NCI-H524 treated with DMSO at 0.1 percent for 48 hours (cell line): Measurements from ENCODE around the gene SLC12A8.
"Not testable (repeated sequence)": the region's sequence is repeated elsewhere in the genome, so short reads cannot be mapped to it uniquely, and the experiment has no call there.

Experiments used
- DNase-seq: peaks from one replicate; lab custom pipeline; 2025; lab: John Stamatoyannopoulos, UW

SLC12A8 gene

DNA sequence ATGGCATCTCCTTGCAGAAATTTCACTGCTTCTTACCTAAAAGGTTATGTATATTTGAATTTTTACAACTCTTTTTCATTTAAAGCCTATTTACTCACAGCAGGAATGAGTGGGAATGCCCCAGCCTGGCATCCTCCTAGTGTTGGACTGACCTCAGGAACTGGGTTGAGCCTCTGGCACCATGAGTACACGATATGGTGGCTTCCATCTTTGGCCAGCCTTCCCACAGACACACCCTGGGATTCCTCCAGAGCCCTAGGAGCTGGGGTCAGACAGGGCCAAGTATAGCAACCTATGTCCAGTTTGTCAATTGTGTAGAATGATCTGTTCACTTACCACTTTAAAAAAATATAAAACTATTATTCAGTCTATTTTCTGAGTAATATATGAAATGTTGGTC lies 99.6 kb downstream of the SLC12A8 start:
- DNase-seq = no peak

- DNase-seq = no peak
Observed at GRCh38 chr3:125110876-125111480, 101.6 kb downstream of the SLC12A8 start.

DNA sequence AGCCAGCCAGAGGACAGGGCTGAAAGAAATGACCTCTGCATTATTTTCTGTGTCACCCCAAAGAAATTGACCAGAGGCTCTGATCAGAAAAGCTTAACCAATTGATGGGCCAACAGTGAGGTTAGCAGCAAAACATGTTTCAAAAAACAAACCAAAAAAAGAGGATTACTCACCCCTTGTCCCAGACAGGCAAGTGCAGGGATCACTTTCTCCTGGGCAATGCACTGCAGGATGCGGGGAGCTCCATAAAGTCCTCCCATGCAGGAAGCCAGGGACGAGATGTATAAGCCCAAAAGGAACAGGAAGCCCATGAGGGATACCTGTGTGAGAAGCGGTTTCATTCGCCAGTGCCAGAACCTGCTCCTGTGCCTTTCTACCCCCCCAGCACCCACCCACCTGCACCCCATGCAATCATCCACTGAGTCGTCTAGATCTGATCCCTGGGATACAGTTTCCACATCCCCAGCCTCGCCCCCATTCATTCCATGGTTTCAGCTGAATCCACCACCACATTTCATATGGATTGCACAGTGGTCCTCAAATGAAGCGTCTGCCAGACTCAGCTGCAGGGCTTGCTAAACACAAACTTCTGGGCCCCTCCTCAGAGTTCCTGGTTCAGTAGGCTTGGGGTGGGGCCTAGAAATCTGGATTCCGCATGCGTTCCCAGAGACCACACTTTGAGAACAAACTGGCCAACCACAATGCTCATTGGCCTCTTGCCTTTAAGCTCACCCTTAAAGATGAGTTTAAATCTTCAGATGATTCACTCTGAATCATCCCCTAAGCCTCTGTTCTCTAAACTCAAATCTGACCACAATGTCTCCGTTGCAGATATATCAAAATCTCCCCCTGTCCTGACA lies 102.3 kb downstream of the SLC12A8 start:
- no peak for DNase-seq

GRCh38 chr3:125109536-125109925 lies 103.0 kb downstream of the SLC12A8 start:
- no peak for DNase-seq

DNA sequence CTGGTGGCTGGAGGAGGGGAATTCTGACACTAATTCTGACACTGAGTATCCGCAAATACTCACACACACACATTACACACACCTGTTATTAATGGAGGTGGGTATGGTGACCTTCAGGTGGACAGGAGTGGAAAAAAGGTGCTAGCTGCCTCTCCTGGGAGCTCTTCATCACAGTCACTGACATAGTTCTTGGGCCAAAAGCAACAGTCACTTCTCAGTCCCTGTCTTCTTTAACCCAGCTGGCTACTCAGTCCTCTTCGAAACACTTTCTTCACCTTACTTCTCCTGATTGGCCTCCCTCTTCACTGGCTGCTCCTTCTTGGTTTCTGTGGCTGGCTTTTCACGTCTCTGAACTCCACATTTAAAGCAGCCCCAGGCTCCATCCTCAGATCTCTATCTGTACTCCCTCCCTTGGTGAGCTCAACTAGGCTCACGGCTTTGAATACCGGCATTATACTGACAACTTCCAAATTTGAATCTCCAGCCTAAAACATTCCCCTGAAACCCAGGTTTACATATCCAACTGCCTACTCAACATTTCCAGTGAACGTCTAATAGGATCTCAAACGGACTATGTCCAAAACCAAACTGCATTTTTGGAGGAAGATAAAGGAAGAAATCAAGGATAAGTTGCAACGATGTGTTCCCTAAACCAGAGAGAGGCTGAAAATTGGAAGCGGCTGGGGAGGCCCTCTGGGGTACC lies 103.6 kb downstream of the SLC12A8 start:
- DNase-seq = no peak

GRCh38 chr3:125107861-125108567 lies 104.5 kb downstream of the SLC12A8 start:
- DNase-seq = no peak

- no peak for DNase-seq
Observed at GRCh38 chr3:125107363-125107762, 105.2 kb downstream of the SLC12A8 start.

DNA sequence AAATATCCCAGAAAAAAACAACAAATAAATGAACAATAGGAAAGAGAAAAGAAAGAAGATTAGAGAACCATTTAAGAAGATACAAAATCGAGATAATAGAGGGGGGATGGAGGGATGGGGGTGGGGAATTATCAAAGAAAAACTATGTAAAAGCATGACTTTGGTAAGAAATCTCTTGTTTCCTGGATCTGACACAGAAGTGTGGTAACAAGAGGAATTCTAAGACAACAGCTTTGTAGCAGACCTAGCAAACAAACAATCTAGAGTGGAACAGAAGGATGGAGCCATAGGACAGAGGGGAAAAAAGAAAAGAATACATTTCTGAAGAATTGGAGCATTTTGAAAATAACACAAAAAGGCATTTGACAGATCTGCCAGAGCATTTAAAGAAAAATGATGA lies 107.4 kb downstream of the SLC12A8 start:
- no peak for DNase-seq

- no peak for DNase-seq
Observed at GRCh38 chr3:125104639-125105038, 107.9 kb downstream of the SLC12A8 start.

DNA sequence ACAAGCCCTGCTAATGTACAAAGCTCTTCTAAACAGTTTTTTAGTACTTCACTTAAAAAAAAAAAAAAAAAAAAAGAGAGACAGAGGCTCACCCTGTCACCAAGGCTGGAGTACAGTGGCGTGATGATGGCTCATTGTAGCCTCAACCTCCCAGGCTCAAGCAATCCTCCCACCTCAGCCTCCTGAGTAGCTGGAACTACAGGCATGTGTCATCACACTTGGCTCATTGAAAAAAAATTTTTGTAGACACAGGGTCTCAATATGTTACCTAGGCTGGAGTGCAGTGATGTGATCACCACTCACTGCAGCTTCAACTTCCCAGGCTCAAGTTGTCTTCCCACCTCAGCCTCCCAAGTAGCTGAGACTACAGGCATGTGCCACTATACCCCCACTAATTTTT lies 109.1 kb downstream of the SLC12A8 start:
- DNase-seq = no peak

DNA sequence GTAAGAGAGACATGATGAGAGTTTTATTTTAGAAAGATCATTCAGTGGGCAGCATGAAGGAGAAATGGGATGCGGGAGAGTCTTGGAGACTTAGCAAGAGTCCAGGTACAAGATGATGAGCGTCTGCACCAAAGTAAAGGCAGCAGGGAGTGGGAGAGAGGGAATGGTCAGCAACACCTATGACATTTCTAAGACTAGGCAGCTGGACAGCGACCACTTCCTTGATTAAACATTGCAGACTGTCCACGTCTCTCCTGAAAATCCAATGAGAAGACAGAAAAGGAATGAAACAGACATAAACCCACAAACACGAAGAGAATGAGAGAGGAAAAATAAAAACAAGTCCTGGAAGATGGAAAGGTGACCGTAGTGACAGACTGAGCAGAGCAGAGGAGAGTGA lies 110.1 kb downstream of the SLC12A8 start:
- no peak for DNase-seq

- no peak for DNase-seq
Observed at GRCh38 chr3:125098611-125099291, 113.8 kb downstream of the SLC12A8 start.

DNA sequence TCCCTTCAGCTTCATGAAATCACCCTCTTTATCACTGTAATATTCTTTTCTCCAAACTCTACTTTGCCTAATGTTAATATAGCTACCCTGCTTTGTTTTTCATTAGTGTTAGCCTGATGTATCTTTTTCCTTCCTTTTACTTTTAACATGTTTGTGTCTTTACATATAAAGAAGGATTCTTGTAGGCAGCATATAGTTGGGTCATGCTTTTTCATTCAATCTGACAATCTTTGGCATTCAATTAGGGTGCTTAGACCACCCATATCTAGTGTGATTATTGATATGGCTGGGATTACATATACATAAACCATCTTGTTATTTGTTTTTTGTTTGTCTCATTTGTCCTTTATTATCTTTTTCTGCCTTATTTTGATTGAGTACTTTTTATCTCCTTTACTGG lies 121.9 kb downstream of the SLC12A8 start:
- no peak for DNase-seq

- no peak for DNase-seq
Observed at GRCh38 chr3:125087768-125088391, 124.7 kb downstream of the SLC12A8 start.

GRCh38 chr3:125085166-125085565 lies 127.4 kb downstream of the SLC12A8 start:
- DNase-seq = no peak

GRCh38 chr3:125083776-125084175 lies 128.8 kb downstream of the SLC12A8 start:
- no peak for DNase-seq

DNA sequence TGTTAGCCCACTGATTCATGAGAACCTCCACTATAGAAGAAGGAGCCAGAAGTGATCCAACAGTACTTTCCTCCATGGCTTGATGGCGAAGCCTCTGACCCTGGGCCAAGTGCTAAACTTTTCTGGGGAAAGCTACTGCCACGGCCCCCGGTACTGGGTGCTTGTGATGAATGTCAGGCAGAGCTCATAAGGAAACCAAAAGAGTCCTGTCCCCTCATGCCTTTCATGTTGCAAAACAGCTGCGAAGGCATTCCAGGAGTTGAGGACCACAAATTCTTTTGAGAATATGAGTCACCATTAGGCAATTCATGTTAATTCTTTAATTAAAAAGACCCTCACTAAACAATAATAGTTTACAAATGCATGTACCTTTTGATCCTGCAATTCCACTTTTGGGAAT lies 130.2 kb downstream of the SLC12A8 start:
- DNase-seq = not testable (repeated sequence)

- DNase-seq = no peak
Observed at GRCh38 chr3:125080077-125080476, 132.5 kb downstream of the SLC12A8 start.

DNA sequence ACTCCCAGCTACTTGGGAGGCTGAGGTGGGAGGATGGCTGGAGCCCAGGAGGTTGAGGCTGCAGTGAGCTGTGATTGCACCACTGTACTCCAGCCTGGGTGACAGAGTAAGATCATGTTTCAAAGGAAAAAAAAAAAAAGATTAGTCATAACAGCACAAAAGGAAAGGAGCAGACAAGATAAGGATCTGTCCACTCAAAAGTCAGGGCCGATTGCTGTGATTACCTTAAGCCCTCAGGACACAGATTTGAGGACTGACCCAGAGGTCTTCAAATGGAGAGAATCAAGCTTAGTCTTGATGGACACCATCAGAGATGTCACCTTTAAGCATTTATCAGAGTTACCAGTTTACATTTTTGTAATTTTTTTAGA lies 132.9 kb downstream of the SLC12A8 start:
- no peak for DNase-seq

DNA sequence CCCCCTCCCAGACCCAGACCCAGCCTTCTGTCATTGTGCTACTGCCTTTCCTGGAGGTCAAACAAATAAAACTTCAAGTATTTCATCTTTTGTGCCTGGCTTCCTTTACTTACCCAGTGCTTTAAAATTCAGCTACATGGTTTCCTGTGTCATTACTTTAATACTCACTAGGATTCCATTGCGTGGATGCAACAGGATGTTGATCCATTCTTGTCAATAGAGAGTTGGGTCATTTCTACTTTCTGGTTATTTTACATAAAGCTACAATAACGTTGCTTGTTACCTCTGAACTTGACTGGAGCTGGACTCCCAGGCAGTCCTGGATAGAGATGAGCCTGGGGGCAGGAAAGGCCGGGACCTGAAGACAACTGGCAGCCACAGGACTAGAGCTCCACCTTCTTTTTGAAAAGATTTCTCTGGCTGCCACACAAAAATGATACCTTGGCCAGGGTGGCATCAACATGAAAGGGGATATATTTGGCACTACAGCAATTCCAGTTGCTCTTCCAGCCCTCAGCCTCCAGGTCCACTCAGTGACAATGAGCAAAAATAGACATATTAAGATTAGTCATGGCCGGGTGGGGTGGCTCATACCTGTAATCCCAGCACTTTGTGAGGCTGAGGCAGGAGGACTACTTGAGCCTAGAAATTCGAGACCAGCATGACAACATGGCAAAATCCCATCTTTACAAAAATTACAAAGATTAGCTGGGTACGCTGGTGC lies 133.4 kb downstream of the SLC12A8 start:
- DNase-seq = no peak

GRCh38 chr3:125077864-125078263 lies 134.7 kb downstream of the SLC12A8 start:
- DNase-seq = no peak
